Smooth muscle cell (in vitro differentiated cells): ENCODE measurements around the gene LRRC47. TPM values are rescaled to one million over a fixed set of nuclear protein-coding genes. Genes with fewer than 3 reads are reported as not detected.

Experiments
- DNase-seq: peaks from one replicate; lab custom pipeline; 2025; ENCODE audit not compliant: unreplicated experiment; lab: John Stamatoyannopoulos, UW
- H2AFZ ChIP-seq: fragments of 200-600 bp; sonication (generic); 2 replicates; pipeline ENCODE4 v1.6.0; 2016; ENCODE audit warnings: antibody characterized with exemption, low read depth, mild to moderate bottlenecking
- H3F3A ChIP-seq: fragments of 200-600 bp; sonication (generic); 2 replicates; pipeline ENCODE4 v1.6.0; 2017; ENCODE audit warnings: antibody characterized with exemption, low read depth
- H3K27ac ChIP-seq: fragments of 200-600 bp; sonication (generic); 2 replicates; pipeline ENCODE4 v1.5.1; 2016; ENCODE audit warnings: low read depth, mild to moderate bottlenecking
- H3K27me3 ChIP-seq: fragments of 200-600 bp; sonication (generic); 2 replicates; pipeline ENCODE4 v1.6.1; 2016; ENCODE audit warnings: low read depth, mild to moderate bottlenecking
- H3K36me3 ChIP-seq: fragments of 200-600 bp; sonication (generic); 2 replicates; pipeline ENCODE4 v1.5.1; 2016; ENCODE audit warnings: low read depth
- H3K4me1 ChIP-seq: fragments of 200-600 bp; sonication (generic); 2 replicates; pipeline ENCODE4 v1.5.1; 2016; ENCODE audit warnings: low read depth
- H3K4me2 ChIP-seq: fragments of 200-600 bp; sonication (generic); 2 replicates; pipeline ENCODE4 v1.6.0; 2016; ENCODE audit warnings: mild to moderate bottlenecking
- H3K4me3 ChIP-seq: fragments of 200-600 bp; sonication (generic); 2 replicates; pipeline ENCODE4 v1.5.1; 2016; ENCODE audit warnings: mild to moderate bottlenecking
- H3K79me2 ChIP-seq: fragments of 200-600 bp; sonication (generic); 2 replicates; pipeline ENCODE4 v1.6.0; 2016; ENCODE audit warnings: low read depth, mild to moderate bottlenecking
- H3K9ac ChIP-seq: fragments of 200-600 bp; sonication (generic); 2 replicates; pipeline ENCODE4 v1.6.0; 2016; ENCODE audit warnings: low read depth
- H3K9me3 ChIP-seq: fragments of 200-600 bp; sonication (generic); replicated peaks from 2 replicates; pipeline ENCODE4 v1.5.1; 2016; ENCODE audit warnings: low read depth
- H4K20me1 ChIP-seq: fragments of 200-600 bp; sonication (generic); 2 replicates; pipeline ENCODE4 v1.6.0; 2016; ENCODE audit warnings: low read depth
- CTCF ChIP-seq: fragments of 200-600 bp; sonication (generic); IDR thresholded peaks from 2 replicates; pipeline ENCODE4 v1.5.1; 2017; ENCODE audit warnings: borderline replicate concordance, mild to moderate bottlenecking, antibody characterized with exemption; ENCODE audit not compliant: insufficient read depth, poor library complexity, severe bottlenecking
- WGBS: methylation state at CpG from one replicate; pipeline ENCODE4 v1.1.7; 2016; ENCODE audit warnings: low lambda C conversion rate; 5-methylcytosine and 5-hydroxymethylcytosine counted together
- polyA plus RNA-seq: library from polyadenylated mRNA; unstranded; fragments of >200 nt; fragmentation: Nextera tagmentation; extraction: Ambion mirVana; gene quantifications from 2 replicates; pipeline ENCODE4 v1.2.1, GENCODE V29; 2016
- total RNA-seq: library from RNA; depleted of rRNA; stranded (reverse); fragments of >200 nt; gene quantifications from 2 replicates; pipeline ENCODE4 v1.2.3, GENCODE V29; 2014

The LRRC47 gene
- total and polyA plus RNA-seq, 2 experiments from 2014 or later, result 24.9 to 38.0 TPM

- DNase-seq, result no peak
- no peaks in the 10 kb centered on the region for H3K36me3 ChIP-seq
- H3K4me3 ChIP-seq, result no peak overlapping the region
- H3K9me3 ChIP-seq, result no peaks in the 10 kb centered on the region
- TF ChIP-seq CTCF, result no peak
- no peaks in the 10 kb centered on the region for H3F3A ChIP-seq
- peaks cover 5% of the 10 kb centered on the region for H3K27me3 ChIP-seq
- no peak overlapping the region for H3K9ac ChIP-seq
- no peak overlapping the region for H2AFZ ChIP-seq
- H3K79me2 ChIP-seq, result no peaks in the 10 kb centered on the region
- 90% methylated on average over 19 of the region's 20 CpGs for WGBS
- no peaks in the 10 kb centered on the region for H3K4me1 ChIP-seq
- no peak overlapping the region for H3K27ac ChIP-seq
- no peak overlapping the region for H3K4me2 ChIP-seq
- no peaks in the 10 kb centered on the region for H4K20me1 ChIP-seq
Measured at GRCh38 chr1:3753656-3754454, 42.4 kb downstream of the LRRC47 start.

DNA sequence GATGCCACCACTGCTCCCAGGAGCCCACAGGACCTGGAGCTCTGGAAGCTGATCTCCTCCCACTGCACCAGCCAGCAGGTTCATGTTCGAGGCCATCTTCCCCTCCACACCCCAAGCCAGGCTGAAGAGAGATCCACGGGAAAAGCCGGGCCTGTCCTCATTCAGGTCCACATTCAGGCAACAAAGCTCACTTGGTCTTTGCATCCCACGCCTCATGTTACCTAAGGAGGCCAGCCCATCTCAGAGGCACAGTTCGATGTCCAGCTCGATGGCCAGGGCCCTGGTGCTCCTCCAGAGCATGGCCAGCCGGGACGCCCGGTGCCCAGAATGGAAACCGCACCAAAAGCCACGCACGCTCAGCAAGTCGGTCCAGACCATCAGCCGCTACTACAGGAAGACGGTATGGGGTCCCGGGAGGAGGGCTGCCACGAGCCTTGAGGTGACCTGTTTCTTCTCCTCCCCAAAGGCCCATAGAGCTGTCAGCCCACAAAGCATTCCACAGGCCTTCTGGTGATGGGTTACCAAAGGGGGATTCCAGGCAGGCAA is 43.8 kb downstream of the LRRC47 start, which contains the start of gene CCDC27:
TSS of gene CCDC27 (plus strand) at position 51 of the 546 bp plus-strand sequence. CDS start at position 83, 32 bp downstream.
- Histone ChIP-seq H3K27me3 (peaks cover 5% of the 10 kb centered on the region), H3K79me2 (no peaks in the 10 kb centered on the region), H3K9ac (no peak within 1 kb of the TSS), H3K4me1 (no peaks in the 10 kb centered on the region), H3K4me3 (no peak within 1 kb of the TSS), H3K27ac (no peak within 1 kb of the TSS), H3K9me3 (no peaks in the 10 kb centered on the region), H3F3A (no peaks in the 10 kb centered on the region), H3K36me3 (no peaks in the 10 kb centered on the region), H4K20me1 (no peaks in the 10 kb centered on the region), H3K4me2 (no peak within 1 kb of the TSS), H2AFZ (no peak within 1 kb of the TSS)
- TF ChIP-seq CTCF, result no peak
- no peak for DNase-seq
- WGBS, result 94% methylated on average over 17 of the region's 17 CpGs

DNA sequence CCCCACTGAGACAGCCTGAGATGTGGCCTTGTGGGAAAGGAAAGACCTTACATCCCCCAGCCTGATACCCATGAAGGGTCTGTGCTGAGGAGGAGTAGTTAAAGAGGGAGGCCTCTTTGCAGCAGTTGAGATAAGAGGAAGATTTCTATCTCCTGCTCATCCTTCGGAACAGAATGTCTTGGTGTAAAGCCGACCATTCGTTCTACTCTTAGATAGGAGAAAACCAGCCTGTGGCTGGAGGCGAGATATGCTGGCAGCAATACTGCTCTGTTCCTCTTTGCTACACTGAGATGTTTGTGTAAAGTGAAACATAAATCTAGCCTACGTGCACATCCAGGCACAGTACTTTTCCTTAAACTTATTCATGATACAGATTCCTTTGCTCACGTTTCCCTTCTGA is 45.6 kb downstream of the LRRC47 start:
- no peaks in the 10 kb centered on the region for H3F3A ChIP-seq
- no peak overlapping the region for H3K4me2 ChIP-seq
- peaks cover 4% of the 10 kb centered on the region for H4K20me1 ChIP-seq
- H3K9me3 ChIP-seq, result no peaks in the 10 kb centered on the region
- H3K36me3 ChIP-seq, result no peaks in the 10 kb centered on the region
- no peak for DNase-seq
- no peak for TF ChIP-seq CTCF
- no peaks in the 10 kb centered on the region for H3K79me2 ChIP-seq
- H2AFZ ChIP-seq, result no peak overlapping the region
- H3K27me3 ChIP-seq, result peaks cover 5% of the 10 kb centered on the region
- H3K4me1 ChIP-seq, result peaks cover 11% of the 10 kb centered on the region
- H3K9ac ChIP-seq, result no peak overlapping the region
- no peak overlapping the region for H3K27ac ChIP-seq
- no peak overlapping the region for H3K4me3 ChIP-seq
- WGBS, result 44% methylated on average over 6 of the region's 6 CpGs
